Colonic mucosa (tissue), 4 donors: ENCODE data around the gene KRTAP10-4. TPM values are rescaled to one million over a fixed set of nuclear protein-coding genes. Genes with fewer than 3 reads are reported as not detected.
"Not testable (repeated sequence)": the region's sequence is repeated elsewhere in the genome, so short reads cannot be mapped to it uniquely, and the experiment has no call there.

Source experiments
- DNase-seq: peaks from one replicate; pipeline ENCODE4 v3.0.0-alpha.2; 2020
- H3K27ac ChIP-seq: fragments of 200-600 bp; one replicate; pipeline ENCODE4 v1.8.0; 2021
- H3K27me3 ChIP-seq: fragments of 200-600 bp; one replicate; pipeline ENCODE4 v1.8.0; 2021
- H3K36me3 ChIP-seq: fragments of 200-600 bp; one replicate; pipeline ENCODE4 v1.8.0; 2021
- H3K4me1 ChIP-seq: fragments of 200-600 bp; one replicate; pipeline ENCODE4 v1.8.0; 2021; ENCODE audit warnings: mild to moderate bottlenecking
- H3K4me3 ChIP-seq: fragments of 200-600 bp; one replicate; pipeline ENCODE4 v1.8.0; 2021
- H3K9ac ChIP-seq, 2 donors: one replicate each; pipeline ENCODE4 v1.7.0; 2013; ENCODE audit warnings: control low read depth in 2 of 2, low read depth in 2 of 2, low read length in 2 of 2
- H3K9me3 ChIP-seq: fragments of 200-600 bp; one replicate; pipeline ENCODE4 v1.8.0; 2021
- intact Hi-C: fragments of 100-400 bp; cut with DNase I; formaldehyde crosslinking; loops from one replicate; pipeline ENCODE4 v1.14.1; 2022
- total RNA-seq, 2 donors: library from RNA; stranded (reverse); fragmentation: NEBNext Ultra II Directional in 1 of 2; extraction: Animal tissue kit (Norgen Biotek cat#: 25700) in 1 of 2; gene quantifications; one replicate each; pipeline ENCODE4 v1.2.1, GENCODE V29; 2021
- TF ChIP-seq, protein P1 (sequence below): fragments of 200-600 bp; IDR thresholded peaks from one replicate; pipeline ENCODE4 v1.8.0; 2022; ENCODE audit warnings: antibody characterized with exemption, mild to moderate bottlenecking
- donor health status: healthy.
- donor health status: DM: no; HTN: no; CAD: no.
- donor health status: DM: no; HTN: no; CAD: no.

The KRTAP10-4 gene
- total RNA-seq, 2 donors from 2014 or later, result not detected

DNA sequence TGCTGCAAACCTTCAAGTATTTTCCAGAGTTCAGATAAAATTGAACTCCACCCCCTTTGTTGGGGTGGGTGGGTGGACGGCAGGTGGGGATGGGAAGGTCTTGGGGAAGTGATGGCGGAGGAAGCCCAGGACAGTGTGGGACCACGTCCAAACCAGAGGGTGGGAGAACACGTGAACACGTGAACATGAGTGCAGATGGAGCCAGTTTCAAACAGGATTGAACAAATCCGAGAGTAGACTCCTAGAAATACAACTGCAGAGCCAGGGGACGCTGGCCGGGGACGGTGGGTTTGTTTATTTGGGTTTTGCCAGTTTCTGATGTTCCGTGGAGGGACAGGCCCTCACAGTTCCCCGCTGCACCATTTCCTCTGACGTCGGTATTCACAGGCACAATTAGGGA, 25.1 kb upstream of the KRTAP10-4 start:
- Histone ChIP-seq H3K27ac (no peak overlapping the region), H3K36me3 (no peaks in the 10 kb centered on the region), H3K27me3 (no peaks in the 10 kb centered on the region), H3K4me1 (no peaks in the 10 kb centered on the region), H3K9ac (no peak overlapping the region), H3K9me3 (no peaks in the 10 kb centered on the region), H3K4me3 (no peak overlapping the region)
- TF ChIP-seq, protein P1, sequence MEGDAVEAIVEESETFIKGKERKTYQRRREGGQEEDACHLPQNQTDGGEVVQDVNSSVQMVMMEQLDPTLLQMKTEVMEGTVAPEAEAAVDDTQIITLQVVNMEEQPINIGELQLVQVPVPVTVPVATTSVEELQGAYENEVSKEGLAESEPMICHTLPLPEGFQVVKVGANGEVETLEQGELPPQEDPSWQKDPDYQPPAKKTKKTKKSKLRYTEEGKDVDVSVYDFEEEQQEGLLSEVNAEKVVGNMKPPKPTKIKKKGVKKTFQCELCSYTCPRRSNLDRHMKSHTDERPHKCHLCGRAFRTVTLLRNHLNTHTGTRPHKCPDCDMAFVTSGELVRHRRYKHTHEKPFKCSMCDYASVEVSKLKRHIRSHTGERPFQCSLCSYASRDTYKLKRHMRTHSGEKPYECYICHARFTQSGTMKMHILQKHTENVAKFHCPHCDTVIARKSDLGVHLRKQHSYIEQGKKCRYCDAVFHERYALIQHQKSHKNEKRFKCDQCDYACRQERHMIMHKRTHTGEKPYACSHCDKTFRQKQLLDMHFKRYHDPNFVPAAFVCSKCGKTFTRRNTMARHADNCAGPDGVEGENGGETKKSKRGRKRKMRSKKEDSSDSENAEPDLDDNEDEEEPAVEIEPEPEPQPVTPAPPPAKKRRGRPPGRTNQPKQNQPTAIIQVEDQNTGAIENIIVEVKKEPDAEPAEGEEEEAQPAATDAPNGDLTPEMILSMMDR, result no peak
- DNase-seq, result no peak
- intact Hi-C loops, result no loop called here

DNA sequence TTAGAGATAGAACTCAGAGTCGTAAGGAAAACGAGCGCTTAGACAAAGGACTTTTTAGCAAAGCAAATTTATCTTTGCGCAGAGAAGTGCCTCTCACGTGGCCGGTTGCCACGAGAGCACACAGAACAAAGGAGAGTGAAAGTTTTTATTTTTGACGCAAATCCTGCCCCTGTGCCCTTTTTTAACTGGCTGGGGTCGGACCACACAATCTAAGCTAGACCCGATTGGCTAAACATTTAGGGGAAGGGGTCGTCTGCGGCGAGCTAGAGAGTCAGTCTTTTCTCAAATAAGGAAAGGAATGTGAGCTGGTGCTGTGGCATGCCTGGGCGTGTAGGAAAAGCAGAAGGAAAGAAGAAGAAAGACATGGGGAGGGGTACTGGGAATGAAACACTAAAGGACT, 24.6 kb upstream of the KRTAP10-4 start:
- intact Hi-C loops, result no loop called here
- H3K36me3 ChIP-seq, result no peaks in the 10 kb centered on the region
- H3K4me3 ChIP-seq, result no peak overlapping the region
- no peaks in the 10 kb centered on the region for H3K4me1 ChIP-seq
- TF ChIP-seq, protein P1, result no peak
- H3K27ac ChIP-seq, result no peak overlapping the region
- no peaks in the 10 kb centered on the region for H3K9me3 ChIP-seq
- H3K27me3 ChIP-seq, result no peaks in the 10 kb centered on the region
- H3K9ac ChIP-seq, result no peak overlapping the region
- DNase-seq, result no peak

DNA sequence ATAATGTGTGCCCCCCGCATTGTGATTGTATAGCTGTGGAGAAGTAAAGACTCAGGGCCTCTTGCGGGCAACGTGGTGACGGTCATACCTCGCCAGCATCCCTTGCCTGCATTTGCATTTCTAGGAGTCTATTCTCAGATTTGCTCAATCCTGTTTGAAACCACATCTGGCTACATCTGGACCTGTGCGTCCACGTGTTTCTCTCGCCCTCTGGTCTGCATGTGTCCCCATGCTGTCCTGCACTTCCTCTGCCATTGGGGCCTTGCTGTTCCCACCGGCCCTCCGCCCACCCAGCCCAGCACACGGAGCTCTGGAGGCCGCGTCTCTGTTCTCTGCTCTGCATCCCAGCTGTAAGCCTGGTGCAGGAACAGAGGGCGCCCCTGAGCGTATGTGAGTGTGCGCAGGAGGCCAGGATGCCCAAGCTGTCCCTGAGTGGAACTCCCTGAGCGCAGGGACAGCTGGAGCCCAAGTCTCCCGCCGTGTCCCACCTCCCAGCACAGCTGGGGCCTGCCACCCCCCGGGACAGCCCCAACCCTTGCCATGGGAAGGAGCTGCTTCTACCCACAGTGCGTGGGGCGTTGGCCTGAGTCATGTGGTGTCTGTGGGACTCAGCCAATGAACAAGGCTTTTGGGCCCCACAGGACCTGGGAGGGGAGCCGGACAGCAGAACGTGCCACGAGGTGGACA, 23.9 kb upstream of the KRTAP10-4 start:
- Histone ChIP-seq H3K9ac (no peak overlapping the region), H3K27me3 (no peaks in the 10 kb centered on the region), H3K36me3 (no peaks in the 10 kb centered on the region), H3K9me3 (no peaks in the 10 kb centered on the region), H3K4me1 (no peaks in the 10 kb centered on the region), H3K4me3 (no peak overlapping the region), H3K27ac (no peak overlapping the region)
- intact Hi-C loops, result no loop called here
- DNase-seq, result no peak
- TF ChIP-seq, protein P1, result no peak

DNA sequence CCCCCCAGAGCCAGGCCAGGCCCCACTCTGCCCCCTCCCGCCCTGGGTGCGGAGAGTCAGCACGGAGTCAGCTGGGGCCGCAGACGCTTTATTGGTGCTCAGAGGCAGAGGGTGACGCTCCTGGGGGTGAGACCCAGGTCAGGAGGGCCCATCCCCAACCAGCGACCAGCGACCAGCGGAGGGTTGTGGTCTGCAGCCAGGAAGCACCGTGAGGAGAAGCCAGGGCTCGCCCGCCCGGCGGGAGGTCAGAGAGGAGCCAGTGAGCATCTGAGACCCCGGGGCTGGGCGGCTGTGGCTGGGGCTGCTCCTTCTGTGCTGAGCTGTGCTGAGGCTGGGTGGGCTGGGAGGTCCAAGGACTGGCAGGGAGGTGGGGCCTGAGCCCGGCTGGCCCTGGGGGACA, 23.2 kb upstream of the KRTAP10-4 start:
- H3K9ac ChIP-seq, H3K27me3 ChIP-seq, H3K36me3 ChIP-seq, H3K27ac ChIP-seq, H3K4me1 ChIP-seq, DNase-seq, H3K4me3 ChIP-seq, intact Hi-C loops, H3K9me3 ChIP-seq: not testable (repeated sequence)

DNA sequence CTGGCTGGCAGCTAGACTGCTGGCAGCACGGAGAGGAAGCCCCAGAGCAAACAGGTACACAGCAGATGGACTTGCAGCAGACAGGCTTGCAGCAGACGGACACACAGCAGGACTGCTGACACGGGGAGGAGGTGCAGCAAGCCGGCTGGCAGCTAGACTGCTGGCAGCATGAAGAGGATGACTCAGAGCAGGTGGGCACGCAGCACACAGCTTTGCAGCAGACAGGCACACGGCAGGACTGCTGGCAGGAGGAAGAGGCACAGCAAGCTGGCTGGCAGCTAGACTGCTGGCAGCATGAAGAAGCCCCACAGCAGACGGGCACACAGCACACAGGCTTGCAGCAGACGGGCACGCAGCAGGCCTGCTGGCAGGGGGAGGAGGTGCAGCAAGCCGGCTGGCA, 22.7 kb upstream of the KRTAP10-4 start:
- intact Hi-C loops, result no loop called here
- Histone ChIP-seq H3K9ac (no peak overlapping the region), H3K4me3 (no peak overlapping the region), H3K36me3 (no peaks in the 10 kb centered on the region), H3K4me1 (no peaks in the 10 kb centered on the region), H3K9me3 (no peaks in the 10 kb centered on the region), H3K27ac (no peak overlapping the region), H3K27me3 (no peaks in the 10 kb centered on the region)
- DNase-seq, result no peak
- TF ChIP-seq, protein P1, result no peak

DNA sequence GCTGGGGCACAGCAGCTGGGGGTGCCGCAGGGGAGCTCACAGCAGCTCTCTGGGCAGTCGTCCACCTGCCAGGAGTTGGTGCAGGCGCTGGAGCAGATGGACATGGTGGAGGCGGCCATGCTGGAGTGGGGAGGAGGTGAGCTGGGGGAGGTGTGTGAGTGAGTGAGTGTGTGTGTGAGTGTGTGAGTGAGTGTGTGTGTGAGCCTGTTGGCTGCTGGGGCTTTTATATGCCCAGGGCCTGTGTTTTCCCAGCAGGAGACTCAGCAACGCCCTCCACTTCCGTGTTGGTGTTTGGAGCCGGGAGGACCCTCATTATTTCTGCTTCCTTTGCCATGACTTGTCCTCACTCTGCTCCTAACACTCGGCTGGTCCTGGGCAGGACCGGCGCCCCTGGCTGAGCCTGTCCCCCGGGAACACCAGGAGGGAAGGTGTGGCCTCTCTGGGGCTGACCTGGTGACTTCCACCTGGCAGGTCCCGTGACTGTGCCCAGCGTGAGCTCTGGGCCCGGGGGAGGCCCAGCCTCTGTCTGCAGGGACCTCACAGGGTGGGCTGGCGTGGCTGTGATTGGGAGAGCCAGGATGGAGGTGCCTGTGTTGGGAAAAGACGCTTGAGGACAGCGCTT, 22.1 kb upstream of the KRTAP10-4 start, which contains the start of gene KRTAP10-2:
Gene KRTAP10-2 (minus strand): TSS at position 166 of the 622 bp plus-strand sequence. CDS start 47 bp downstream, at position 119.
- Histone ChIP-seq H3K4me1 (no peaks in the 10 kb centered on the region), H3K4me3 (no peak within 1 kb of the TSS), H3K9me3 (no peaks in the 10 kb centered on the region), H3K36me3 (no peaks in the 10 kb centered on the region), H3K9ac (no peak within 1 kb of the TSS), H3K27ac (no peak within 1 kb of the TSS), H3K27me3 (no peaks in the 10 kb centered on the region)
- TF ChIP-seq, protein P1, result no peak
- intact Hi-C loops, result no loop called here
- no peak for DNase-seq
